Measurements from ENCODE around the gene MTA1.

- TF ChIP-seq, protein P1, sequence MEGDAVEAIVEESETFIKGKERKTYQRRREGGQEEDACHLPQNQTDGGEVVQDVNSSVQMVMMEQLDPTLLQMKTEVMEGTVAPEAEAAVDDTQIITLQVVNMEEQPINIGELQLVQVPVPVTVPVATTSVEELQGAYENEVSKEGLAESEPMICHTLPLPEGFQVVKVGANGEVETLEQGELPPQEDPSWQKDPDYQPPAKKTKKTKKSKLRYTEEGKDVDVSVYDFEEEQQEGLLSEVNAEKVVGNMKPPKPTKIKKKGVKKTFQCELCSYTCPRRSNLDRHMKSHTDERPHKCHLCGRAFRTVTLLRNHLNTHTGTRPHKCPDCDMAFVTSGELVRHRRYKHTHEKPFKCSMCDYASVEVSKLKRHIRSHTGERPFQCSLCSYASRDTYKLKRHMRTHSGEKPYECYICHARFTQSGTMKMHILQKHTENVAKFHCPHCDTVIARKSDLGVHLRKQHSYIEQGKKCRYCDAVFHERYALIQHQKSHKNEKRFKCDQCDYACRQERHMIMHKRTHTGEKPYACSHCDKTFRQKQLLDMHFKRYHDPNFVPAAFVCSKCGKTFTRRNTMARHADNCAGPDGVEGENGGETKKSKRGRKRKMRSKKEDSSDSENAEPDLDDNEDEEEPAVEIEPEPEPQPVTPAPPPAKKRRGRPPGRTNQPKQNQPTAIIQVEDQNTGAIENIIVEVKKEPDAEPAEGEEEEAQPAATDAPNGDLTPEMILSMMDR (IDR thresholded peaks at IDR 0.05), result no peak
- no peak for TF ChIP-seq EZH2 (IDR thresholded peaks at IDR 0.05; ENCODE audit: borderline replicate concordance, insufficient read depth, low read depth, low read length, poor library complexity, severe bottlenecking)
These were observed 42.8 kb upstream of the MTA1 start for GRCh38 chr14:105376521-105377440.
